DND-41 (cell line): Measurements from ENCODE around the gene POLR2F.

ENCODE experiments used
- EZH2 ChIP-seq: IDR thresholded peaks from 3 replicates; pipeline ENCODE4 v1.6.1; 2012; ENCODE audit warnings: borderline replicate concordance, low read depth, mild to moderate bottlenecking, moderate library complexity, low read length, inconsistent platforms; ENCODE audit not compliant: severe bottlenecking
- TF ChIP-seq, protein P1 (sequence below): IDR thresholded peaks from 2 replicates; pipeline ENCODE4 v1.5.1; 2012; ENCODE audit warnings: borderline replicate concordance, low read length, moderate library complexity, mild to moderate bottlenecking; ENCODE audit not compliant: poor library complexity, severe bottlenecking; ENCODE audit errors: extremely low read depth

DNA sequence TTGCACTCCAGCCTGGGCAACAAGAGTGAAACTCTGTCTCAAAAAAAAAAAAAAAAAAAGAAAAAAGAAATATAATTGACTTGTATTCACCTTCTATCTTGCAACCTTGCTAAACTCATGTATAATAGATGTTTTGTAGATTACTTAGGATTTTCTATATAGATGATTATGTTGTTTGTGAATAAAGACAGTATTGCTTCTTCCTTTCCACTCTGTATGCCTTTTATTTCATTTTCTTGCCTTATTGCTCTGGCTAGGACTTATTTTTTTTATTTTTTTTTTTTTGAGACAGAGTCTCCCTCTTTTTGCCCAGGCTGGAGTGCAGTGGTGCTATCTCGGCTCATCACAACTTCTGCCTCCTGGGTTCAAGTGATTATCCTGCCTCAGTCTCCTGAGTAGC lies 60.6 kb downstream of the POLR2F start:
- TF ChIP-seq, protein P1, sequence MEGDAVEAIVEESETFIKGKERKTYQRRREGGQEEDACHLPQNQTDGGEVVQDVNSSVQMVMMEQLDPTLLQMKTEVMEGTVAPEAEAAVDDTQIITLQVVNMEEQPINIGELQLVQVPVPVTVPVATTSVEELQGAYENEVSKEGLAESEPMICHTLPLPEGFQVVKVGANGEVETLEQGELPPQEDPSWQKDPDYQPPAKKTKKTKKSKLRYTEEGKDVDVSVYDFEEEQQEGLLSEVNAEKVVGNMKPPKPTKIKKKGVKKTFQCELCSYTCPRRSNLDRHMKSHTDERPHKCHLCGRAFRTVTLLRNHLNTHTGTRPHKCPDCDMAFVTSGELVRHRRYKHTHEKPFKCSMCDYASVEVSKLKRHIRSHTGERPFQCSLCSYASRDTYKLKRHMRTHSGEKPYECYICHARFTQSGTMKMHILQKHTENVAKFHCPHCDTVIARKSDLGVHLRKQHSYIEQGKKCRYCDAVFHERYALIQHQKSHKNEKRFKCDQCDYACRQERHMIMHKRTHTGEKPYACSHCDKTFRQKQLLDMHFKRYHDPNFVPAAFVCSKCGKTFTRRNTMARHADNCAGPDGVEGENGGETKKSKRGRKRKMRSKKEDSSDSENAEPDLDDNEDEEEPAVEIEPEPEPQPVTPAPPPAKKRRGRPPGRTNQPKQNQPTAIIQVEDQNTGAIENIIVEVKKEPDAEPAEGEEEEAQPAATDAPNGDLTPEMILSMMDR = no peak
- TF ChIP-seq EZH2 = no peak
